SK-N-SH treated with all-trans-retinoic acid at 6 μM for 48 hours (cell line): ENCODE data around the gene OR51B6.
A peak's percentile ranks its signal among the peaks of the same experiment; 100 is the strongest.

Source experiments
- ATAC-seq: fragments of 200-7000 bp; cut with Tn5 transposase; 3 replicates; pipeline ENCODE4 v1.9.1; 2020; ENCODE audit warnings: mild to moderate bottlenecking, moderate library complexity
- BACH2 ChIP-seq: fragments of 250-450 bp; sonication (Bioruptor Pico); IDR thresholded peaks from 2 replicates; pipeline ENCODE4 v1.9.0; 2021; ENCODE audit warnings: mild to moderate bottlenecking, borderline replicate concordance
- CREB5 ChIP-seq: fragments of 250-450 bp; sonication (Bioruptor Pico); IDR thresholded peaks from 2 replicates; pipeline ENCODE4 v1.5.1; 2020; ENCODE audit warnings: low read depth, mild to moderate bottlenecking, moderate library complexity
- GLIS3 ChIP-seq: fragments of 250-450 bp; sonication (Bioruptor Pico); IDR thresholded peaks from 2 replicates; pipeline ENCODE4 v1.5.0; 2020; ENCODE audit warnings: mild to moderate bottlenecking, moderate library complexity
- ISL1 ChIP-seq: fragments of 250-450 bp; sonication (Bioruptor Pico); IDR thresholded peaks from 2 replicates; pipeline ENCODE4 v2.1.2; 2022; ENCODE audit warnings: mild to moderate bottlenecking, moderate library complexity
- OSR1 ChIP-seq: fragments of 250-450 bp; sonication (Bioruptor Pico); IDR thresholded peaks from 2 replicates; pipeline ENCODE4 v1.8.0; 2022; ENCODE audit warnings: moderate library complexity, mild to moderate bottlenecking, inconsistent platforms
- PPARA ChIP-seq: fragments of 250-450 bp; sonication (Bioruptor Pico); IDR thresholded peaks from 2 replicates; pipeline ENCODE4 v1.5.0; 2020; ENCODE audit warnings: mild to moderate bottlenecking, borderline replicate concordance
- RARB ChIP-seq: fragments of 250-450 bp; sonication (Bioruptor Pico); IDR thresholded peaks from 2 replicates; pipeline ENCODE4 v1.8.0; 2021; ENCODE audit warnings: mild to moderate bottlenecking, moderate library complexity
- SNAI2 ChIP-seq: fragments of 250-450 bp; sonication (Bioruptor Pico); IDR thresholded peaks from 2 replicates; pipeline ENCODE4 v1.5.0; 2020; ENCODE audit warnings: mild to moderate bottlenecking, moderate library complexity
- TCF4 ChIP-seq: fragments of 250-450 bp; sonication (Bioruptor Pico); IDR thresholded peaks from 2 replicates; pipeline ENCODE4 v1.8.0; 2021; ENCODE audit warnings: mild to moderate bottlenecking, moderate library complexity, borderline replicate concordance
- TOX ChIP-seq: fragments of 250-450 bp; sonication (Bioruptor Pico); IDR thresholded peaks from 2 replicates; pipeline ENCODE4 v1.8.0; 2021; ENCODE audit warnings: mild to moderate bottlenecking, moderate library complexity, borderline replicate concordance
- TSHZ2 ChIP-seq: fragments of 250-450 bp; sonication (Bioruptor Pico); IDR thresholded peaks from 2 replicates; pipeline ENCODE4 v1.5.0; 2020; ENCODE audit warnings: mild to moderate bottlenecking, moderate library complexity
- ZC3H10 ChIP-seq: fragments of 250-450 bp; sonication (Bioruptor Pico); IDR thresholded peaks from 2 replicates; pipeline ENCODE4 v1.5.1; 2021; ENCODE audit warnings: mild to moderate bottlenecking, moderate library complexity
- ZFP3 ChIP-seq: fragments of 250-450 bp; sonication (Bioruptor Pico); IDR thresholded peaks from 2 replicates; pipeline ENCODE4 v1.5.0; 2020; ENCODE audit warnings: mild to moderate bottlenecking, moderate library complexity
- ZNF70 ChIP-seq: fragments of 450-650 bp; formaldehyde crosslinking; IDR thresholded peaks from 2 replicates; pipeline ENCODE4 v1.5.0; 2020; ENCODE audit warnings: mild to moderate bottlenecking, moderate library complexity
- ZNF8 ChIP-seq: fragments of 450-650 bp; formaldehyde crosslinking; IDR thresholded peaks from 2 replicates; pipeline ENCODE4 v1.5.0; 2020; ENCODE audit warnings: mild to moderate bottlenecking, moderate library complexity
- TF ChIP-seq, protein P1 (sequence below): fragments of 250-450 bp; sonication (Bioruptor Pico); IDR thresholded peaks from 2 replicates; pipeline ENCODE4 v1.8.0; 2020; ENCODE audit warnings: mild to moderate bottlenecking, moderate library complexity, borderline replicate concordance
- TF ChIP-seq, protein P2 (sequence below): fragments of 250-450 bp; sonication (Bioruptor Pico); IDR thresholded peaks from 2 replicates; pipeline ENCODE4 v1.5.1; 2021; ENCODE audit warnings: mild to moderate bottlenecking, moderate library complexity

The OR51B6 gene

GRCh38 chr11:5369789-5370188 is 18.5 kb downstream of the OR51B6 start:
- ATAC-seq, result 0 out of 3 replicates have a peak, but pooled peaks have one; percentile 32
- TF ChIP-seq ISL1 (no peak), OSR1 (CRISPR knock-in tag) (no peak), ZC3H10 (CRISPR knock-in tag) (no peak), SNAI2 (no peak), TOX (CRISPR knock-in tag) (no peak), TSHZ2 (CRISPR knock-in tag) (no peak), PPARA (CRISPR knock-in tag) (no peak), ZNF70 (CRISPR knock-in tag) (no peak), RARB (CRISPR knock-in tag) (no peak), GLIS3 (no peak)
- TF ChIP-seq, protein P1, sequence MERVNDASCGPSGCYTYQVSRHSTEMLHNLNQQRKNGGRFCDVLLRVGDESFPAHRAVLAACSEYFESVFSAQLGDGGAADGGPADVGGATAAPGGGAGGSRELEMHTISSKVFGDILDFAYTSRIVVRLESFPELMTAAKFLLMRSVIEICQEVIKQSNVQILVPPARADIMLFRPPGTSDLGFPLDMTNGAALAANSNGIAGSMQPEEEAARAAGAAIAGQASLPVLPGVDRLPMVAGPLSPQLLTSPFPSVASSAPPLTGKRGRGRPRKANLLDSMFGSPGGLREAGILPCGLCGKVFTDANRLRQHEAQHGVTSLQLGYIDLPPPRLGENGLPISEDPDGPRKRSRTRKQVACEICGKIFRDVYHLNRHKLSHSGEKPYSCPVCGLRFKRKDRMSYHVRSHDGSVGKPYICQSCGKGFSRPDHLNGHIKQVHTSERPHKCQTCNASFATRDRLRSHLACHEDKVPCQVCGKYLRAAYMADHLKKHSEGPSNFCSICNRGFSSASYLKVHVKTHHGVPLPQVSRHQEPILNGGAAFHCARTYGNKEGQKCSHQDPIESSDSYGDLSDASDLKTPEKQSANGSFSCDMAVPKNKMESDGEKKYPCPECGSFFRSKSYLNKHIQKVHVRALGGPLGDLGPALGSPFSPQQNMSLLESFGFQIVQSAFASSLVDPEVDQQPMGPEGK (CRISPR knock-in tag), result no peak
- TF ChIP-seq, all 23 proteins: peak for 0

DNA sequence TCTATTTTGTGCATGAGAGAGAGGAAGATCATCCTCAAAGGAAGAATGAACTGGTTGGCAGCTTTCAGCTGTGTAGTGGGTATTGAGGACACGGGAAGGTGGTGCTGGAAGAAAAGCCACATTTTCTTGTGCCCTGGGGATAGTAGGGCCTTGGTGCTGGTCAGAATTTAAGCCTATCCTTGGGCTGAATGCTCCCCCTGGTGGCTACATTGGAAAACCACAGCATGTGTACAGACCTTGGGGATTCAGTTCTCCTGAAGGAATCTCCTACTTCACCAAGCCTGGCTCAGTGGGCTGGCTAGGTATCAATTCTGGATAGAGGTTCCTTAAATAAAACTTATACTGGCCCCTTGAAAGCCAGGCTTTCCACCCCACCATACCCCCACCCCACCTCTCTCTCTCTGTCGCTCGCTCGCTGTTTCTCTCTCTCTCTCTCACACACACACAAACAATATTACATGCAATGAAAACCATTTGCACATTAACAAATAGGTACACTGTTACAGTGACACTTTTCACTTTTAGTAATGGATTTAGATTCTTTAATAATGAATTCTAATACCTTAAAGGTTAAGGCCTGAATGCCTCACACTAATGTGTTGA is 29.5 kb downstream of the OR51B6 start:
- ATAC-seq, result peak; percentile 100
- no peak for TF ChIP-seq ISL1
- TF ChIP-seq BACH2 (CRISPR knock-in tag), result no peak
- TF ChIP-seq, protein P2, sequence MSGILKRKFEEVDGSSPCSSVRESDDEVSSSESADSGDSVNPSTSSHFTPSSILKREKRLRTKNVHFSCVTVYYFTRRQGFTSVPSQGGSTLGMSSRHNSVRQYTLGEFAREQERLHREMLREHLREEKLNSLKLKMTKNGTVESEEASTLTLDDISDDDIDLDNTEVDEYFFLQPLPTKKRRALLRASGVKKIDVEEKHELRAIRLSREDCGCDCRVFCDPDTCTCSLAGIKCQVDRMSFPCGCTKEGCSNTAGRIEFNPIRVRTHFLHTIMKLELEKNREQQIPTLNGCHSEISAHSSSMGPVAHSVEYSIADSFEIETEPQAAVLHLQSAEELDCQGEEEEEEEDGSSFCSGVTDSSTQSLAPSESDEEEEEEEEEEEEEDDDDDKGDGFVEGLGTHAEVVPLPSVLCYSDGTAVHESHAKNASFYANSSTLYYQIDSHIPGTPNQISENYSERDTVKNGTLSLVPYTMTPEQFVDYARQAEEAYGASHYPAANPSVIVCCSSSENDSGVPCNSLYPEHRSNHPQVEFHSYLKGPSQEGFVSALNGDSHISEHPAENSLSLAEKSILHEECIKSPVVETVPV (CRISPR knock-in tag), result no peak
- no peak for TF ChIP-seq PPARA (CRISPR knock-in tag)
- no peak for TF ChIP-seq ZNF8 (CRISPR knock-in tag)
- no peak for TF ChIP-seq RARB (CRISPR knock-in tag)
- TF ChIP-seq TCF4 (CRISPR knock-in tag), result no peak
- TF ChIP-seq CREB5 (CRISPR knock-in tag), result no peak
- TF ChIP-seq ZFP3 (CRISPR knock-in tag), result no peak
- TF ChIP-seq, protein P1 (CRISPR knock-in tag), result no peak

GRCh38 chr11:5383576-5383975 is 32.3 kb downstream of the OR51B6 start, which contains the start of gene OR51M1:
Gene OR51M1, plus strand, starts transcription at chr11:5383812. Its CDS starts 5,587 bp downstream, at chr11:5389399.
- ATAC-seq, result no peak
- TF ChIP-seq ISL1, result no peak
- TF ChIP-seq, protein P2 (CRISPR knock-in tag), result no peak
- TF ChIP-seq, protein P1 (CRISPR knock-in tag), result no peak
